ENCODE measurements around the gene GPI.

GRCh38 chr19:34403784-34404108 is 38.8 kb downstream of the GPI start:
- TF ChIP-seq CTCF (conservative IDR thresholded peaks at IDR 0.05 in 1 of 2, IDR thresholded peaks at IDR 0.05 in 1 of 2; ENCODE audit: low read depth in 1 of 2, low read length in 2 of 2) (no peak), EZH2 (IDR thresholded peaks at IDR 0.05; ENCODE audit: low read length, missing control alignments) (no peak)

Measured in fibroblast of lung (primary cell).